NOMO-1 treated with dmso at 0.1 percent for 144 hours (cell line): ENCODE results near the gene KCTD2.

Experiments
- DNase-seq: peaks from one replicate; lab custom pipeline; 2025; ENCODE audit not compliant: unreplicated experiment; lab: John Stamatoyannopoulos, UW

Gene KCTD2

GRCh38 chr17:75094871-75095399 lies 47.9 kb downstream of the KCTD2 start:
- no peak for DNase-seq

DNA sequence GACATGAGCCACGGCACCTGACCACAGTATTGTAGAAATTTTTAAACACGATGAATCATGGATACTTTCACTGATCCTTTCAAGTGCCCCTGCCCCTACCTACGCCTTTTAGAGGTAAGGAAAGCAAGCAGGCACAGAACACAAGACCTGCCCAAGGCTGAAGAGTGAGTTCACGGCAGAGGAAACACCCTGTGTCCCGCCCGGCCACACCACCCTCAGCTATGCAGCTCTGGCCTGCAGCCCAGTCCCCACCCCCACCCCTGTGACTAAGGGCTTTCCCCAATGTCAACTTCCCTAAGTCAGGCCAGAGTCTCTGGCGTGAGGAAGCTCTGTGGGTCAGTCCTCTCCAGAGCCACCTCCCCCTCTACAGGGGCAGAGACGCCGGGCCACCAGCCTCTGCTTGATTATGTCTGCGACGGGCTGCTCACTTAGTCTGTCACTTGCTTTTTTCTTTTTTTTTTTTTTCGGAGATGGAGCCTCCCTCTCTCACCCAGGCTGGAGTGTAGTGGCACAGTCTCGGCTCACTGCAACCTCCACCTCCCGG lies 49.1 kb downstream of the KCTD2 start:
- peak; percentile 79 for DNase-seq

- no peak for DNase-seq
Observed at GRCh38 chr17:75097865-75098264, 50.8 kb downstream of the KCTD2 start.

GRCh38 chr17:75098861-75099260 lies 51.8 kb downstream of the KCTD2 start:
- DNase-seq, result no peak

DNA sequence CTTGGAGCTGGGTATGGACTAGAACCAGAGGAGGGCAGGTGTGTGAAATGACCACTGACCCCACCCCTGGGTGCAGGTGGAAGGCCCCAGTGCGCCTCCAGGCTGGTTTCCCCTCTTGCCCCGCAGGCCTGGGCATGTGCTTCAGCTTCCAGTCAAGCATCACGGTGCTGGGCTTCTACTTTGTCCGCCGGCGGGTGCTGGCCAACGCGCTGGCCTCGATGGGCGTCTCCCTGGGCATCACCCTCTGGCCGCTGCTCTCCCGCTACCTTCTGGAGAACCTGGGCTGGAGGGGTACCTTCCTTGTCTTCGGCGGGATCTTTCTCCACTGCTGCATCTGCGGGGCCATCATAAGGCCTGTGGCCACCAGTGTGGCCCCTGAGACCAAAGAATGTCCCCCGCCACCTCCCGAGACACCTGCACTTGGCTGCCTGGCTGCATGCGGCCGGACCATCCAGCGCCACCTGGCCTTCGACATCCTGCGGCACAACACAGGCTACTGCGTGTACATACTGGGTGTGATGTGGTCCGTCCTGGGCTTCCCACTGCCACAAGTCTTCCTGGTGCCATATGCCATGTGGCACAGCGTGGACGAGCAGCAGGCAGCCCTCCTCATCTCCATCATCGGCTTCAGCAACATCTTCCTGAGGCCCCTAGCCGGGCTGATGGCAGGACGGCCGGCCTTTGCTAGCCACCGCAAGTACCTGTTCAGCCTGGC lies 53.0 kb downstream of the KCTD2 start:
- DNase-seq, result no peak

DNA sequence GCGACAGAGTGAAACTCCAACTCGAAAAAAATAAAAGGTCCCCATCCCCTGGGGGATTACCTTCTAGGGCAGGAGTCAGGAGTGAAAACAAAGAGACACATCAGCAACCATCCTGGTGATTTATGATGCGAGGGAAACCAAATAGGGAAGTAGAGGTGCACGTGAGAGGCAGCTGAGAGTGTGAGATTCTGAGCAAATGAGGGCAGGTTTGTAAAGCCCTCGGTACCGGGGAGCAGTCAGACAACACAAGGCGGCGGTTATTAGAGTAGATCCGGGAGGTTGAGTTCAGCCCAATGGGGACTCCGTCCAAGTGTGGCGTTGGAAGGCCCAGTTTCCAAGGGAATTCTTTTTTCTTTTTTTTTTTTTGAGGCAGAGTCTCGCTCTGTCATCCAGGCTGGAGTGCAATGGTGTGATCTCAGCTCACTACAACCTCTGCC lies 55.4 kb downstream of the KCTD2 start:
- DNase-seq, result peak; percentile 26

DNA sequence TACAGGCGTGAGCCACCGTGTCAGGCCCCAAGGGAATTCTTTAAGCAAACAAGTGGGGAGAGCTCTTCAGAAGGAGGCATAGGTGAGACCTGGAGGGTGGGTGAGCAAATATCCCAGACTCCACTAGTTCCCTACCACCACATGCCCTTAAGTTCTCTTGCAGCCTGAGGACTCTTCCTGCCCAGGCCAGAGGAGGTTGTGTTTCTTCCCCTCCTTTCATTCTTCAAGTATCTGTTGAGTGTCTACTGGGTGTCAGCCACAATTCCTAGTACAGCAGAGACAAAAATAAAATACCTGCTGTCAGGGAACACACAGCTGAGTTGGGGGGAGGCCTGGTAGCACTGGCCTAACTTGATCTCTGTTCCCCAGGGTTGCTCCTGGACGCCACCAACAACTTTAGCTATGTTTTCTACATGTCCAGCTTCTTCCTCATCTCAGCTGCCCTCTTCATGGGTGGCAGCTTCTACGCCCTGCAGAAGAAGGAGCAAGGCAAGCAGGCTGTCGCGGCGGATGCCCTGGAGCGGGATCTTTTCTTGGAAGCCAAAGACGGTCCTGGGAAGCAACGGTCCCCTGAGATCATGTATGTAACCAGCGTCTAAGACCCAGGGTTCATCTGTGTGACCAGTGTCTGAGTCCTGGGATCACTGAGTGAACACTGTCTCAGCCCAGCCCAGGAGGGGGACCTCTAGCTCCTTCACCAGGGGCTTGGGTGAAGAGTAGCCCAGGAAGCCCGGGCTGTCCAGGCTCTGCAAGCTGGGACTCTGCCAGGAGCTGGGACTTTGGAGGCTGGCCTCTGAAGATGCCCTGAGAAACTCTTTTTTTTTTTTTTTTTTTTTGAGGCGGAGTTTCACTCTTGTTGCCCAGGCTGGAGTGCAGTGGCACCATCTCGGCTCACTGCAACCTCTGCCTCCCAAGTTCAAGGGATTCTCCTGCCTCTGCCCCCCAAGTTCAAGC lies 56.9 kb downstream of the KCTD2 start:
- no peak for DNase-seq

DNA sequence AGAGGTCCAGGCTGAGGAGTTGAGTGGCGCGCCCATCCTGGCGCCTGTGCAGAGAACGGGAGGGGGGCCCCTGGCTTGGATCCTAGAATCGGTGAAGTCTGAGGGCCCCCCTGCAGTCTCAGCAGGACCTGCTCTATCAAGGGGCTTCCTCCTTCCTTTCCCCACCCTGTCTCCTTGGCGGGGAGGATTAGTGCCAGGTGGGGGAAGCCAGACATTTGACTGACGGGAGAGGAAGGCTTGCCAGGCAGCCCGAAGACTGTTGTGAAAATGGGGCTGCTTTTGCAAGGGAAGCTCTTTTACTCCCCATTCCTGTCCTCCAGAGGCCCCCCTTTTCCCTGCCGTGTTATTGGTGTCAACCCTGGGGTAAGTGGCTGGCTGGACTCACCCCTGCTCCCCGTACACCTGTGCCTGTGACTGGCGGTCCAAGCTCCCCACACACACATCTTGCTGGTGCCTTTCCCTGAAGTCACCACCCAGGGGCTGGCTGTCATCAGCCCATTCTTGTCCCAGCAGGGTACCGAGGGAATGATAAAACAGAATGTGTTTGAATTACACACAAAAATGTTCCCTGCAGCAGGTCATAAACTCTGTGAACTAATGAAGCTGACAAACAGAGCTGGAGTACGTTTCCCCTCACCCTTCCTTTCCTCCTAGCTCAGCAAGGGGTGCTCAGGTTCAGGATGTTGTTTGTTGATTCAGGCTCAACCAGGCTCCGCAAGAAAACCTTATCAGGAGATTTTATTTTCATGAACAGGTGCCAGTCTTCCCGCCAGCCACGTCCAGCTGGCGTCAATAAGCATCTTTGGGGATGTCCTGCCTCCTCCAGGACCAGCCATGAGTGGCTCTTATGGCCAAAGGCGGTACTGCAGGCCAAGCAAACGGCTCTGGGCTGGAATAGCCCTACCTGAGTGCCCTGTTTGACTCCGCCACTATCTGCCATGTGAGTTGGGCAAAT lies 58.4 kb downstream of the KCTD2 start:
- DNase-seq, result no peak

- no peak for DNase-seq
Observed at GRCh38 chr17:75108193-75108592, 61.2 kb downstream of the KCTD2 start.

DNA sequence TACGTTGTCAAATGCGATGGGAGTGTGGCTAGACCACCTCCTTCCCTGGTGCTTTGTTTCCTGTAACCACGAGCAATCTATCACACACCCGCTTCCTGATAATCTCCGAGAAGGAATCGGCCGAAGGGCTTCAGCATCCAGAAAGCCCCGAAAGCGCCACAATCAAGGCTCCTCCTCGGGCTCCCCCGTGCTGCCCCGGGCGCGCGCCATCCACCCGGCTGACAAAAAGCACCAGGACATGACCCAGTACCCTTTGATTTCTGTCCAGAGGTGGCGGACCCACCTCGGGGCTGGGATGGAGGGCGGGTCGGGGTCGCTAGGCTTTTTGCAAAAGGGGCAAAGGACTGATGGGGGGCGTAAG lies 62.0 kb downstream of the KCTD2 start:
- no peak for DNase-seq

DNA sequence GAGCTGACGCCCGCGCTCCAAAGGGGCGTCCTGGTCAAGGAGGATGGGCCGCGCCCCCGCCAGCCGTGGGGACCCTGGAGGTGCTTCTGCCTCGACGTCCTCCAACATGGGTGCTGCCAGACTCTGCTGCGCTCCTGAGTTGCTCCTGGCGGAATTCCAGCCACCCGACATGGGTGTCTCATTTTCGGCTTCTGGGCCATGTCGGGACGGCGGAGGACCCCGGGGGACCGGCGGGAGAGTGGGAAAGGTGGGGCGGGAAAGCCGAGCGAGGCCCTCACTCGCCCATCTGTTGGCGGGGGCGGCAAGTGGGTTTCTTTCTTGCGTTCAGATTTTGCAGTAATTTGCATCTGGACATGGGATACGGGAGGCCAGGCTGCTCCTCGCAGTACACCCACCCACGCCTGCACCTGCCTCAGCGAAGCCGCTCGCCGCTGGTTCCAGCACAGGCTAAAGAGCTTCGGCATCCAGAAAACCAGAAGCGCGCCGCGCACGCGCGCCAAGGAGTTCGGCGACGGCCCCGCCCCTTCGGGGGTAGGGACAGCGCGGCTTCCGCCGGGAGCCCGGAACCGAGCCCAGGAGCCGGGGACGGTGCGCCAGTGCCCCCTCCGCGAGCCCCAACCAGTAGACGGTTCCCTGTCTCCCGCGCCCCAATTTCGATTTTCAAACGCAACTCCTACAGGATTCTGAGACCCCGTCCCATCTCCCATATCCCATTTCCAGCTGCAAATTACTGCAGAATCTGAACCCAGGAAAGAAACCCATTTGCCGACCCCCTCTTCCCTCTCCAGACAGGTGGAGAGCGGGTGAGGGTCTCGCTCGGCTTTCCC lies 62.6 kb downstream of the KCTD2 start, which contains the start of gene ARMC7:
Gene ARMC7 (plus strand): TSS at position 563 of the 827 bp plus-strand sequence. CDS start 320 bp downstream, outside the sequence.
- DNase-seq, result peak; percentile 87

- DNase-seq, result no peak
Observed at GRCh38 chr17:75110234-75110937, 63.4 kb downstream of the KCTD2 start.

DNA sequence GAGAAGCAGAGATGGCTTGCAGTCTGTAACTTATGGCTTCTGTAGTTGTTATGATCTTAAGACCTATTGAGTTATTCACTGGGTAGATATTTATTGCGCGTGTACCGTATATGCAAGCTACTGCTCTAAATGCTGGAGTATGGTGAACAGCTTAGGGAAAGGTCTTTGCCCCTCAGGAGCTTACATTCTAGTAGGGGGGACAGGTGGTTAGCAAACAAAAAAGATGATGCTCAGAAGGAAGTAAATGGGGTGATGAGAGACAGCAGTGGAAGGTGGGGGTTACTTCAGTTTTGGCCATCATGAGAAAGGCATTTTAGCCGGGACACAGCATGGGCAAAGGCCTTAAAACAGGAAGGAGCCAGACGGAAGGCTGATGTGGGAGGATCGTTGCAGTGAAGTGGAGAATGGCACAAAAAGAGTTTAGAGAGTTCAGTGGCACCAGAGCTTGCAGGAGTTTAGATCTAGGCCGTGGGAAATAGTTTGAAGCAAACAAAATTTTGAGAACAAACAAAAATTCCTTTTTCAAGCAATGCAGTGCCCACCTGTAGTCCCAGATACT lies 64.8 kb downstream of the KCTD2 start:
- no peak for DNase-seq

- DNase-seq, result peak; percentile 76
Observed at GRCh38 chr17:75113798-75114551, 67.0 kb downstream of the KCTD2 start.

- no peak for DNase-seq
Observed at GRCh38 chr17:75114552-75115314, 67.7 kb downstream of the KCTD2 start.
